ENCODE measurements around the gene RBM23. TPM values are rescaled to one million over a fixed set of nuclear protein-coding genes. Genes with fewer than 3 reads are reported as not detected.

The RBM23 gene
- total and polyA plus RNA-seq, 2 of the 8 experiments (the other 6 are each of a cell fraction or from before 2014, with no cell fraction given), result 41.2 to 43.3 TPM

DNA sequence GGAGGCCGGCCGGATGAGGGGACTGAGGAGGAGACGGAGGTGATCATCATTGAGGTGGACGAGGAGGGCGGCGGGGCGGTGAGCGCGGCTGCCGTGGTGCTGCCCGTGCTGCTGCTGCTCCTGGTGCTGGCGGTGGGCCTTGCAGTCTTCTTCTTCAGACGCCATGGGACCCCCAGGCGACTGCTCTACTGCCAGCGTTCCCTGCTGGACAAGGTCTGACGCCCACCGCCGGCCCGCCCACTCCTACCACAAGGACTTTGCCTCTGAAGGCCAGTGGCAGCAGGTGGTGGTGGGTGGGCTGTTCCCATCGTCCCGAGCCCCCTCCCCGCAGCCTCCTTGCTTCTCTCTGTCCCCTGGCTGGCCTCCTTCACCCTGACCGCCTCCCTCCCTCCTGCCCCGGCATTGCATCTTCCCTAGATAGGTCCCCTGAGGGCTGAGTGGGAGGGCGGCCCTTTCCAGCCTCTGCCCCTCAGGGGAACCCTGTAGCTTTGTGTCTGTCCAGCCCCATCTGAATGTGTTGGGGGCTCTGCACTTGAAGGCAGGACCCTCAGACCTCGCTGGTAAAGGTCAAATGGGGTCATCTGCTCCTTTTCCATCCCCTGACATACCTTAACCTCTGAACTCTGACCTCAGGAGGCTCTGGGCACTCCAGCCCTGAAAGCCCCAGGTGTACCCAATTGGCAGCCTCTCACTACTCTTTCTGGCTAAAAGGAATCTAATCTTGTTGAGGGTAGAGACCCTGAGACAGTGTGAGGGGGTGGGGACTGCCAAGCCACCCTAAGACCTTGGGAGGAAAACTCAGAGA, 72.9 kb downstream of the RBM23 start:
- POLR2A ChIA-PET (ENCODE audit: partially characterized antibody), result interaction anchor here (2.7 to 13.9 kb wide), 2 partner anchors 12 to 24 kb away, joined by 9 to 203 read pairs; partner anchors contain the start of genes MMP14 and MRPL52
- no peak overlapping the region for H3K18ac ChIP-seq (ENCODE audit: extremely low read depth, low read length)
- no peak overlapping the region; the same call in 1 of the 2 replicates for H4K8ac ChIP-seq (ENCODE audit: extremely low read depth, insufficient read depth, low read length)
- no peak overlapping the region for H3K9ac ChIP-seq (replicated peaks in 1 of 4; ENCODE audit: extremely low read depth in 1 of 4, low read depth in 3 of 4, low read length in 3 of 4)
- no peak overlapping the region for H4K91ac ChIP-seq (replicated peaks; ENCODE audit: insufficient read length, low read length)
- H3K4me3 ChIP-seq (ENCODE audit: extremely low read depth in 1 of 4, insufficient read depth in 2 of 4, low read depth in 3 of 4, low read length in 4 of 4), result no peak overlapping the region
- H3K23ac ChIP-seq (ENCODE audit: insufficient read length), result no peak overlapping the region
- H4K5ac ChIP-seq (ENCODE audit: insufficient read length, low read depth, low read length), result no peak overlapping the region
- no peak overlapping the region for H3K4ac ChIP-seq (replicated peaks; ENCODE audit: insufficient read length, low read depth, low read length)
- H4K20me1 ChIP-seq (replicated peaks in 1 of 2; ENCODE audit: control insufficient read depth in 1 of 2, insufficient read depth in 2 of 2, low read length in 2 of 2), result peaks cover 0 to 2% of the 10 kb centered on the region in 2 experiments
- H2AK5ac ChIP-seq (ENCODE audit: low read depth, low read length), result no peak overlapping the region
- peaks cover 7 to 44% (median 32%) of the 10 kb centered on the region in 4 experiments; a peak in 7 of 8 replicates for H3K36me3 ChIP-seq (ENCODE audit: control insufficient read depth in 2 of 4, insufficient read depth in 4 of 4, low read length in 3 of 4)
- no peak overlapping the region for H3K56ac ChIP-seq (replicated peaks; ENCODE audit: insufficient read length, low read depth, low read length)
- H3K9me3 ChIP-seq (ENCODE audit: insufficient read depth in 2 of 2, low read depth in 1 of 2, low read length in 1 of 2), result no peaks in the 10 kb centered on the region
- H3K14ac ChIP-seq (ENCODE audit: insufficient read length), result no peak overlapping the region
- no peak overlapping the region for H3K27ac ChIP-seq (ENCODE audit: low read depth, low read length)
- no peaks in the 10 kb centered on the region for H3K79me1 ChIP-seq (ENCODE audit: low read depth, low read length)
- no peaks in the 10 kb centered on the region for H3K23me2 ChIP-seq (ENCODE audit: low read depth, low read length)
- CTCF ChIA-PET (ENCODE audit: partially characterized antibody), result interaction anchor here (1.1 to 56.0 kb wide), 5 partner anchors 13 to 72 kb away, joined by 3 to 1562 read pairs (median 6); partner anchors contain the start of genes LRP10, MMP14, MRPL52 and REM2
- H2BK120ac ChIP-seq (replicated peaks; ENCODE audit: low read depth, low read length), result no peak overlapping the region
- no peak overlapping the region for H2BK15ac ChIP-seq (ENCODE audit: low read length)
- H2BK20ac ChIP-seq (ENCODE audit: low read length), result no peak overlapping the region
- peaks cover 4 to 18% (median 10%) of the 10 kb centered on the region in 4 experiments; a peak in 6 of 7 replicates for H3K4me1 ChIP-seq (replicated peaks in 1 of 4; ENCODE audit: control insufficient read depth in 3 of 4, insufficient read depth in 4 of 4, low read length in 3 of 4)
- FAIRE-seq, result no peak
- no peak overlapping the region for H2AFZ ChIP-seq (ENCODE audit: low read length)
- 93% methylated on average over 12 of the region's 26 CpGs; no CpG with 5 or more reads in 1 of the 2 experiments for WGBS, 2 experiments (ENCODE audit: extremely low coverage in 1 of 2, insufficient coverage in 1 of 2, insufficient read length in 1 of 2, insufficient replicate concordance in 2 of 2, low coverage in 1 of 2, low lambda C conversion rate in 2 of 2, missing lambda C conversion rate in 1 of 2)
- H3K27me3 ChIP-seq (replicated peaks in 1 of 4; ENCODE audit: control insufficient read depth in 3 of 4, extremely low read depth in 1 of 4, insufficient read depth in 3 of 4, low read length in 3 of 4), result no peaks in the 10 kb centered on the region
- DNase-seq (ENCODE audit: low read depth in 1 of 2, low spot score in 2 of 2), result no peak
- H2BK12ac ChIP-seq (ENCODE audit: low read depth, low read length), result no peak overlapping the region
- no peaks in the 10 kb centered on the region for H3K79me2 ChIP-seq (ENCODE audit: control insufficient read depth in 1 of 2, insufficient read depth in 2 of 2, low read length in 2 of 2)
- no peak overlapping the region for H2BK5ac ChIP-seq (ENCODE audit: low read depth, low read length)
- no peak overlapping the region for H3K4me2 ChIP-seq (ENCODE audit: insufficient read depth in 1 of 2, low read depth in 2 of 2, low read length in 2 of 2)
- no peak for TF ChIP-seq KDM1A (IDR thresholded peaks at IDR 0.05; ENCODE audit: borderline replicate concordance, low read length)
- TF ChIP-seq, protein P1, sequence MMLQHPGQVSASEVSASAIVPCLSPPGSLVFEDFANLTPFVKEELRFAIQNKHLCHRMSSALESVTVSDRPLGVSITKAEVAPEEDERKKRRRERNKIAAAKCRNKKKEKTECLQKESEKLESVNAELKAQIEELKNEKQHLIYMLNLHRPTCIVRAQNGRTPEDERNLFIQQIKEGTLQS (IDR thresholded peaks at IDR 0.05; ENCODE audit: insufficient read depth, low read depth, low read length), result no peak
- TF ChIP-seq, protein P2, sequence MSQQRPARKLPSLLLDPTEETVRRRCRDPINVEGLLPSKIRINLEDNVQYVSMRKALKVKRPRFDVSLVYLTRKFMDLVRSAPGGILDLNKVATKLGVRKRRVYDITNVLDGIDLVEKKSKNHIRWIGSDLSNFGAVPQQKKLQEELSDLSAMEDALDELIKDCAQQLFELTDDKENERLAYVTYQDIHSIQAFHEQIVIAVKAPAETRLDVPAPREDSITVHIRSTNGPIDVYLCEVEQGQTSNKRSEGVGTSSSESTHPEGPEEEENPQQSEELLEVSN (IDR thresholded peaks at IDR 0.05), result no peak
- no peak for TF ChIP-seq RAD21 (IDR thresholded peaks at IDR 0.05 in 1 of 2, conservative IDR thresholded peaks at IDR 0.05 in 1 of 2; ENCODE audit: low read depth in 2 of 2, low read length in 2 of 2)
- no peak for TF ChIP-seq CTBP2 (IDR thresholded peaks at IDR 0.05; ENCODE audit: borderline replicate concordance, insufficient read depth, insufficient read length, low read length)
- TF ChIP-seq CREB1 (IDR thresholded peaks at IDR 0.05), result no peak
- TF ChIP-seq GTF2F1 (IDR thresholded peaks at IDR 0.05; ENCODE audit: borderline replicate concordance, low read depth, low read length), result no peak
- TF ChIP-seq ZNF274 (IDR thresholded peaks at IDR 0.05; ENCODE audit: borderline replicate concordance, extremely low read depth, low read length), result no peak
